GM19452 (cell line): Measurements from ENCODE around the gene AOPEP.
A peak's percentile ranks its signal among the peaks of the same experiment; 100 is the strongest.

Experiments
- ATAC-seq: cut with Tn5 transposase; IDR thresholded peaks from one replicate; pipeline ENCODE4 v1.9.1; 2021; ENCODE audit not compliant: unreplicated experiment

AOPEP gene

DNA sequence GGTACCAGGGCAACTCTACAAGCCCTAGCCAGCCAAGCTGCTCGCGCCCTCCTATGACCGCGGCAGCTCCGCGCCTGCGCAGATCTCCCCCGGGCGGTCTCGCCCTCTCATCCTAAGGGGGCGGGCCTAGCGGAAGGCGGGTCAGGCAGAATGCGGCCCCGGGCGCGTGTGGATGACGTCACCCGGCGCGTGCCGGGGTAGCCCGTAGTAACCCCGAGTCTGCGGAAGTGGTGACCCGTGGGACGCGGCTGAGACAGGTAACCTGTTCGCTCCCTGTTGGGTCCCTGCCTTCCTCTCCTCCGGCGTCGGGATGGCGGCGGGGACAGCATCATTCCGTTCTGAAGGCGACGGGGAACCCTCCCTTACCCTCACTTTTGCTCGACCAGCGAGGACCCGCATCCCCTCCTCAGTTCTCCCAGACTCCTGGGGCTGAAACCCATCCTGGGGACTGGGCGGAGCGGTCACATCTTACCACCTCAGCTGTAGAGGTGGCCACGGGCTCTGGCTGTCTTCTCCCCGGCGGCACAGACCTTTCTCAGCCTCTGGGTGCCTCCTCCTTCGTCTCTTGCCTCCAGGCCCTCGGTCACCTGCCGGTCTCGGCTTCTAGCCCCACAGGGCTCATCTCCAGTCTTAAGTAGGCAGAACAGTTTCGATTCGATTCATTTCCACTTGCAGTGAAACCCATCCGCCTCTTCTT is at the start of gene AOPEP:
AOPEP (plus strand) TSS at position 205 of the 697 bp plus-strand sequence. CDS start 33,085 bp downstream, outside the sequence.
- ATAC-seq, result peak; percentile 96

- no peak for ATAC-seq
Measured at GRCh38 chr9:94677929-94678328, 48.6 kb upstream of the AOPEP start.

DNA sequence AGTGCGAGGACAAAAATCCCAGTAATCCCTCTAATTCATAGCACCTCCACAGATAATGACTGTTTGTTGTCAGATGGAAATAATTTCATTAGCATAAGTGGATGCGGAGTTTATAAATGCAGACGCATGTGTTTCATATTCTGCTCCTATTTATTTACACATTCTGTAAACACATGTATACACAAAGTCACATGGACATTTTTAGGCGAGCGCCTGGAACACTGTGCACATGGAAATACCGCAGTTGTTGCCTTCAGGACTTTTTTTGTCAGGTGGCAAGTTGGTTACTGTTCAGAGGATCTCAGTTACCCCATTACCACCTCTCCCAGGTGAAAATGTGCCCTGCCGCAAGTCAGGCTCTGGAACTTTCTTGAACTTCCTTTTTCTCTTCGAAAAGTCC is 46.9 kb upstream of the AOPEP start:
- no peak for ATAC-seq

DNA sequence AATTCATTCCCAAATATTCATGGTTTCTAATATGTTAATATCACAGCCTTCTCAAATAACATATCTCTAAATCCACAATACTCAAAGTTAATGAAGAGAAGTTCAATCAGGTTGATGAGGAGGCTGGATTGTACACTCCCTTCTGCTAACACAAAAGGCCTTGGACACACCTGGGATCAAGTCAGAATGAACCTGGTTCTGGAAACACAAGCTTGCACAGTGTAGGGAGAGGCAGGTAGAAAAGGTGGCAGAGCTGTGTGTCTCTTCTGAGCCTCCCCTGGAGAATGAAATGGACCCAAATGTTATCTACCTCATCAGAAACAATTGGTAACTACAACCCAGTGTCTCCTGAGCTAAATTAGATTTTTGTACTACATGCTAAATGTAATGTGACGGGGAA is 46.5 kb upstream of the AOPEP start:
- ATAC-seq, result no peak

- ATAC-seq, result no peak
Measured at GRCh38 chr9:94680621-94681020, 45.9 kb upstream of the AOPEP start.

DNA sequence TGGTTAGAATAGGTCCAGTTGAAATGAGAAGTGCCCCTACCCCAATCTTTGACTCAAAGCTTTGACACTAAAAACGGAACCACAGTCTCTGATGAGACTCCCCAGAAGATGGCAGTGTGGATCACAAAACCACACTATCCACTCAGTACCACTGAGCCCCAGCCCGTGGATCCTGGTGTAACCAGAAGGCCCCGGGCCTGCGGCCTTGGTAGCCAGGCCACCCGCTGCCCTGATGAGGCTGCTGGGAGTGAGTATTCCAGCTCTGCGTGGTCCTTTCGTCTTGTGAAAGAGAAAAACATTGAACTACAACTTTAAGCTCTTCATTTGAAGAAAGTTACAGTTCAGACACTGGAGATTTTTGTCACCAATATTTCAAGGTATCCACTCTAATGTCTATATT is 45.0 kb upstream of the AOPEP start:
- no peak for ATAC-seq

DNA sequence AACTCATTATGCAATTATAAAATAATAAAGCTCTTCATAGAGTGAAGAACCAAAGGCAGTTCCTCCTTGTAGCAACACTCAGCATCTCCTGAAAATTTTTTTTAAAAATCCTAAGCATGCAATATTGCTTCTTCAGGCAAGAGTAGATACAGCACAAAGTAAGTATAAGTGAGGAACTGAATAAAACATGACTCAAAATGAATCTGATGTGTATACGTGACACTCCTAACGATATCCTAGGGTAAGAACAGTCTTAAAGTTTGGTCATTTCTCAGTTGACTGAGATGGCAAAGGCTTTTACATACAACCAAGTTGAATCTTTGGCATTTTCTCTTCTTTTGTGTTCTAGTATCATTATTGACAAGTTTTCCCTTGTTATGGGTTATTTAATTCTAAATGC is 41.1 kb upstream of the AOPEP start:
- ATAC-seq, result no peak

DNA sequence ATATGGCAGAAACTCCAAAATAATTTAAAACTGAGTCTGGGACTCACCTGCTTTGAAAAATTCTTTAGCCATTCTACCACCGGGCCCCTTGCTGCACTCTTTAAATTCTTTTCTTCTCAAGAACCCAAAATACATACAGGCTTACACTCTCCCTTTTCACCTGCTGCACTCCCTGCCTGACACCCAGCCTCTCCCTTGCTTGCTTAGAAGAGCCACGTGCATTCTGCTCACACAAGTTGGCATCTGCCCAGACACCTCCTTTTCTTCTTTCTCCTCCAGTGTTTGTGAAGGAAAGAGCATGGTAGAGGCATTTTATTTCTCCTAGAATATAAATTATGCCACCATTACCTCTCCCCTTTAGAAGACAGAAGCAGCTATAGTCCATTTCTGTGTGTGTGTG is 39.0 kb upstream of the AOPEP start:
- no peak for ATAC-seq

DNA sequence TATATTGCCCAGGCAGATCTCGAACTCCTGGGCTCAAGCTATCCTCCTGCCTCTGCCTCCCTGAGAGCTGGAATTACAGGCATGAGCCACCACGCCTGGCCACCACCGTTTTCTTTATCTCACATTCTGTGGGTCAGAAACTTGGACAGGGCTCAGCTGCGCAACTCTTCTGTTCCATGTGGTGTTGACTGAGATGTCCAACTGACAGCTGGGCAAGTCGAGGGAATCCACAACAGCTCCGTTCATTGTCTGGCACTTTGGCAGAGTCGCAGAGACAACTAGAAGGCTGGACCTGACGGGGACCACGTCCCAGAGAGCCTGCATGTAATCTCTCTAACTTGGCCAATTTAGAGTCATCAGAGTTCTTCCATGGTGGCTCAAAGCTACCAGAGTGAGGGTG is 36.2 kb upstream of the AOPEP start:
- no peak for ATAC-seq

DNA sequence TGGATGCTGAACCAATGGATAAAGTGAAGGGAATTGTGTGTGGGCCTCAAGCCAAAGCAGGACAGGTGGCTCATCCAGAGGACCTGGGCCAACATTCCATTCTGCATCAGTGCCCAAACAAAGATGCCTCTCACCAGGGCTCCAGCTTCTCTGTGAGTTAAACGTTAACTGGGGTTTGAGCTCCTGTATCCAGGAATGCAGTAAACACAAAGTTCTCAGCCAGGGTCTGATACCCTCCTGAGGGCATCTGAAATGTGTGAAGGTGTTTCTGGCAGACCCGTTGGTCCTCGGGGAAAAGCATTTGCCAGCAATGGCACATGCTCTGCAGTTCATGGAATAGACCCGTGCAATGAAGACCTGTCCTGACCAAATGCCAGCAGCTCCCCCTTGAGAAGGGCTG is 33.9 kb upstream of the AOPEP start:
- ATAC-seq, result no peak

DNA sequence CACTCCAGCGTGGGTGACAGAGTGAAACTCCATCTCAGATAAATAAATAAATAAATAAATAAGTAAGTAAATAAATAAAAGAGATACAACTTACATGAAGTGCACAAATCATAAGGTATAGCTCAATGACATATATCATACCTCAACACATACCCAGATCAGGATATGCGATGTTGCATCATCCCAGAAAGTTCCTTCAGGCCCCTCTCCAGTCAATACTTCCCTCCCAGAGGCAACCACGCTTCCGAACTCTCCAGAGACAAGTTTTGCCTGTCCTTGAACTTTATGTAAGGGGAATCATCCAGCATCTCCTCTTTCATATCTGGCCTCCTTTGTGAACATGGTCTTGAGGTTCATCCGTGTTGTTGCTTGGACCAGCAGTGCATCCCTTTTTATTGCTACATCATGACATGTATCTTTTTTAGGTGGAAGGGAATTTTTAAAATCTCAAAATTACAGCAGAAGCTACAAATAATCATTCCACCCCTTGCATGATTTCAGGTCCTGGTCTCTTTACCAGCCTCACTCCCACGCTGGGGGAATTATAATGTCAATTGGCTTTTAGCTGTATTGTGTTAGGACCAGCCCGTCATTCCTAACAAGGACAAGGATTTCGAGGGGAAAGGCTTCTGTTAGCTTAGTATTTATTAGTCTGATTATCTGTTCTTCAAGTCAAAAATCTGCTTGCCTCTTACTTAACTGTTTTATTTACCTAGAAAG is 32.9 kb upstream of the AOPEP start:
- ATAC-seq, result no peak

DNA sequence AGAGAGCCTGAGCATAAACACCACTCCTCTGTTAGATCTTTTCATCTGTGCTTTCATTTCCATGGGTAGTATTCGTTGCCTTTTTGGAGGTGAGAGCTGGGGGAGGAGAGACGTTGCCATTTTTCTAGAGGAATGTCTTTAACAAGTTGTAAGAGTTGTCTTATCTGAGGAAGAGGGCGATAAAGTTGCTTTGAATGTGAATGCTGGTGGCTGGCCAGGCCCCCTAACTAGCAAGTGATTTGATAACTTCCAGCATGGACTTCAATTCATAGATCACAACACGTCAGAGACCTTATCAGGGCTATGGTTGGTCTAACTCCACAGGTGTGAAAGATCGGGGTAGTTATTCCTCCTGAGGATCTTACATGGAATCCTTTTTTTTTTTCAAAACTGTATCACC is 30.0 kb upstream of the AOPEP start:
- no peak for ATAC-seq

GRCh38 chr9:94697972-94698581 is 28.4 kb upstream of the AOPEP start:
- ATAC-seq, result no peak

DNA sequence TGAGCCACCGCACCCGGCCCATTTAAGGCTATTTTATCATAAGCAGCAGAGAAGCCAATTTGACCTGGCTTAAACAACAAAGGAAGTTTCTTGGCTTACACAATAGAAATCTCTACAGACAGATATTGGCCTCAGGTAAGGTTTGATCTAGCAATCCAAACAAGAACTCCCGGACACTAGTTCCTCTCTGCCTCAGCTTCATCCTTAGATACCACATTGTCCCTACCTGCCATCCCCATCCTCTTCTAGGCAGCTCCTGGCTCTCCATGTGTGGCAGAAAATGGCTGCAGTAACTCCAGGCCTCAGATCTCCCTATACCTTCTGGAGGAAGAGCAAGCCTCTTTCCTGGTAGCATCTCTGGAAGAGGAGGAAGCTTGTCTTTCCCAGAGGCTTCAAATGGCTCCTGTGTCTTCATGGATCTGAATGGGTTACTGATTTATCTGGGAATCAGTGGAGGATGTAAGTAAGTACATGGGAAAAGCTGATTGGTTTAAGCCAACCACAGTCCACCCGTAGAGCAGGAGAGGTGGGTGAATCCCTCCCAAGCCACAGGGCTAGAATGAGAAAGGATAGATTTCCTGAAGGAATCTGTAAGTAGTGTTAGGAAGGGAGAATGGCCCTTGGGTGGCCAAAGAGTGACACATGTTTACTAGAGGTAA is 26.7 kb upstream of the AOPEP start:
- ATAC-seq, result no peak

DNA sequence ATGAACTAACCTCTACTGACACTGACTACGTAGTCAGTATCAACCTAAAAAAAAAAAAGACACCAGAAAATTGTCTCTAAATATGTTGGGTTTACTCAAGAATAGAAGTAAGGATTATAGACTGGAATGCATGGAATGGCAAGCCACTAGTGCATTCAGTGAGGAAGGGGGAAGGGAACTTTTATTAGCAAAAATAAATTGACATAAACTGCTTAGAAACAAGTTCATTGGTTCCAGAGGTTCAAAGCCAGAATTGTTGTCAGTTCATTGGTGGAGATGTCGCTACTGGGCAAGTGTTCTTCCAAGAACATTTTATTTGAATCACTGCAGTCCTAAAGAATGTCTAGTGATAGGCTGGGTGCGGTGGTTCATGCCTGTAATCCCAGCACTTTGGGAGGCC is 26.1 kb upstream of the AOPEP start:
- ATAC-seq, result no peak

- no peak for ATAC-seq
Measured at GRCh38 chr9:94703488-94704140, 22.9 kb upstream of the AOPEP start.

- ATAC-seq, result no peak
Measured at GRCh38 chr9:94705162-94705702, 21.3 kb upstream of the AOPEP start.

DNA sequence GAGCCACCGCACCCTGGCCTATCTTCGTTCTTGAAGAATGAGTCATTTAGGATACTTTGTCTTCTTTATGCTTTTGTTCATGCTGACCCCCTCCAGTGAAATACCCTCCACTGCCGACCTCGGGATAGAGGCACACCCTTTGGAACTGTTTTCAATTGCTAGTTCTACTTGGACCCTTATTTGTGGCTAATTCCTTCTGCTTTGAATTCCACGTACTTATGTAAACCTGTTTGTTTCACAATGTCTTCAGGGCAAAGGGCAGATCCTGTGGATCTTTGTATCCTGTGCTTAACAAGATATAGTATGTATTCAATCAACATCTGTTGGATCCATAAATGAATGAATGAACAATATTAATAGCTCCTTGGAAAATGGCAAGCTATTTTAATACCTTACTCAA is 19.6 kb upstream of the AOPEP start:
- ATAC-seq, result no peak

GRCh38 chr9:94713436-94714215 is 12.9 kb upstream of the AOPEP start:
- no peak for ATAC-seq

- no peak for ATAC-seq
Measured at GRCh38 chr9:94714494-94714893, 12.0 kb upstream of the AOPEP start.
